Measurements from ENCODE around the gene CDHR1. TPM values are rescaled to one million over a fixed set of nuclear protein-coding genes. Genes with fewer than 3 reads are reported as not detected.

CDHR1 gene
- polyA plus RNA-seq, 1 donor from 2014 or later = 1.9 TPM

DNA sequence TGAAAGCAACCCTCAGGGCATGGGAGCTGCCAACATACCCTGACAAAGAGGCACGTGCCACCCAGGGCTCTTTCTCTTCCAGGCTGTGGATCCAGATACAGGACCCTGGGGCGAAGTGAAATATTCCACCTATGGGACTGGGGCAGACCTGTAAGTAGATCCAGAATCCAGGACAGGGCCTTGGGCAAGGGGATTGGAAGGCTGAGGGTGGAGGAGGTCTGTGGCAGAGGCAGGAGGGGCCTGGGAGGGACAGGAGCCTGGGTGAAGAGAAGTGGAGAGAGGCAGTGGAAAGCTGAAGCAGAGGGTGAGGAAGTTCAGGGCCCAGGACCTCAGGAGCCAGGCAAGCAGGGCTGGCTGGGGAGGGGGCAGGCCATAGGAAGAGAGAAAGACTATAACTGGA is 17.2 kb downstream of the CDHR1 start:
- Histone ChIP-seq H3K4me2 (ENCODE audit: low read length) (no peak overlapping the region), H3K9ac (ENCODE audit: low read length) (no peak overlapping the region), H3K79me2 (replicated peaks; ENCODE audit: insufficient read depth, low read length) (no peaks in the 10 kb centered on the region), H3K27ac (ENCODE audit: low read length) (no peak overlapping the region), H3K9me2 (ENCODE audit: insufficient read depth, low read length) (no peaks in the 10 kb centered on the region), H3K27me3 (ENCODE audit: insufficient read depth, low read depth, low read length) (no peaks in the 10 kb centered on the region), H3F3A (ENCODE audit: insufficient read depth, low read length, poor library complexity, severe bottlenecking) (no peaks in the 10 kb centered on the region), H4K20me1 (ENCODE audit: insufficient read depth) (no peaks in the 10 kb centered on the region), H2AFZ (ENCODE audit: low read depth, low read length) (no peak overlapping the region), H3K9me3 (ENCODE audit: low read length) (no peaks in the 10 kb centered on the region), H3K36me3 (ENCODE audit: insufficient read depth, low read length) (no peaks in the 10 kb centered on the region), H3K4me3 (ENCODE audit: low read length) (no peak overlapping the region)
- TF ChIP-seq TAF1 (IDR thresholded peaks at IDR 0.05; ENCODE audit: low read depth) (no peak), EP300 (conservative IDR thresholded peaks at IDR 0.05; ENCODE audit: poor library complexity, severe bottlenecking) (no peak), SMC3 (conservative IDR thresholded peaks at IDR 0.05; ENCODE audit: poor library complexity) (no peak), MXI1 (conservative IDR thresholded peaks at IDR 0.05; ENCODE audit: poor library complexity, severe bottlenecking) (no peak), EZH2 (IDR thresholded peaks at IDR 0.05; ENCODE audit: borderline replicate concordance, insufficient read depth, low read length, poor library complexity, severe bottlenecking) (no peak), RAD21 (conservative IDR thresholded peaks at IDR 0.05) (no peak)
- TF ChIP-seq, protein P1, sequence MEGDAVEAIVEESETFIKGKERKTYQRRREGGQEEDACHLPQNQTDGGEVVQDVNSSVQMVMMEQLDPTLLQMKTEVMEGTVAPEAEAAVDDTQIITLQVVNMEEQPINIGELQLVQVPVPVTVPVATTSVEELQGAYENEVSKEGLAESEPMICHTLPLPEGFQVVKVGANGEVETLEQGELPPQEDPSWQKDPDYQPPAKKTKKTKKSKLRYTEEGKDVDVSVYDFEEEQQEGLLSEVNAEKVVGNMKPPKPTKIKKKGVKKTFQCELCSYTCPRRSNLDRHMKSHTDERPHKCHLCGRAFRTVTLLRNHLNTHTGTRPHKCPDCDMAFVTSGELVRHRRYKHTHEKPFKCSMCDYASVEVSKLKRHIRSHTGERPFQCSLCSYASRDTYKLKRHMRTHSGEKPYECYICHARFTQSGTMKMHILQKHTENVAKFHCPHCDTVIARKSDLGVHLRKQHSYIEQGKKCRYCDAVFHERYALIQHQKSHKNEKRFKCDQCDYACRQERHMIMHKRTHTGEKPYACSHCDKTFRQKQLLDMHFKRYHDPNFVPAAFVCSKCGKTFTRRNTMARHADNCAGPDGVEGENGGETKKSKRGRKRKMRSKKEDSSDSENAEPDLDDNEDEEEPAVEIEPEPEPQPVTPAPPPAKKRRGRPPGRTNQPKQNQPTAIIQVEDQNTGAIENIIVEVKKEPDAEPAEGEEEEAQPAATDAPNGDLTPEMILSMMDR (IDR thresholded peaks at IDR 0.05; ENCODE audit: poor library complexity, severe bottlenecking) = no peak

GRCh38 chr10:84212014-84212413 is 17.7 kb downstream of the CDHR1 start:
- no peaks in the 10 kb centered on the region for H3K36me3 ChIP-seq (ENCODE audit: insufficient read depth, low read length)
- H3K9me3 ChIP-seq (ENCODE audit: low read length) = no peaks in the 10 kb centered on the region
- no peaks in the 10 kb centered on the region for H3K79me2 ChIP-seq (replicated peaks; ENCODE audit: insufficient read depth, low read length)
- no peak overlapping the region for H3K9ac ChIP-seq (ENCODE audit: low read length)
- H3F3A ChIP-seq (ENCODE audit: insufficient read depth, low read length, poor library complexity, severe bottlenecking) = no peaks in the 10 kb centered on the region
- H2AFZ ChIP-seq (ENCODE audit: low read depth, low read length) = no peak overlapping the region
- H3K9me2 ChIP-seq (ENCODE audit: insufficient read depth, low read length) = no peaks in the 10 kb centered on the region
- H3K4me3 ChIP-seq (ENCODE audit: low read length) = no peak overlapping the region
- H3K4me2 ChIP-seq (ENCODE audit: low read length) = no peak overlapping the region
- H3K27ac ChIP-seq (ENCODE audit: low read length) = no peak overlapping the region
- TF ChIP-seq TAF1 (IDR thresholded peaks at IDR 0.05; ENCODE audit: low read depth) (no peak), SMC3 (conservative IDR thresholded peaks at IDR 0.05; ENCODE audit: poor library complexity) (no peak), MXI1 (conservative IDR thresholded peaks at IDR 0.05; ENCODE audit: poor library complexity, severe bottlenecking) (no peak), RAD21 (conservative IDR thresholded peaks at IDR 0.05) (no peak), REST (IDR thresholded peaks at IDR 0.05; ENCODE audit: borderline replicate concordance) (no peak), EP300 (conservative IDR thresholded peaks at IDR 0.05; ENCODE audit: poor library complexity, severe bottlenecking) (no peak), EZH2 (IDR thresholded peaks at IDR 0.05; ENCODE audit: borderline replicate concordance, insufficient read depth, low read length, poor library complexity, severe bottlenecking) (no peak), POLR2AphosphoS5 (IDR thresholded peaks at IDR 0.05) (no peak)
- TF ChIP-seq, protein P1 (IDR thresholded peaks at IDR 0.05; ENCODE audit: poor library complexity, severe bottlenecking) = no peak
- no peaks in the 10 kb centered on the region for H4K20me1 ChIP-seq (ENCODE audit: insufficient read depth)
- no peaks in the 10 kb centered on the region for H3K27me3 ChIP-seq (ENCODE audit: insufficient read depth, low read depth, low read length)
